ENCODE measurements around the gene BPHL. TPM values are rescaled to one million over a fixed set of nuclear protein-coding genes. Genes with fewer than 3 reads are reported as not detected.
"Not testable (repeated sequence)": the region's sequence is repeated elsewhere in the genome, so short reads cannot be mapped to it uniquely, and the experiment has no call there.

The BPHL gene
- total RNA-seq, 8 experiments from 2014 or later: 11.4 to 45.8 (median 19.6) TPM

- no peak overlapping the region for H3K27ac ChIP-seq
- H3K4me1 ChIP-seq (replicated peaks in 1 of 2): peaks cover 0 to 4% of the 10 kb centered on the region in 2 donors
- no peak overlapping the region for H3K4me3 ChIP-seq
- 80 to 100% (median 92%) methylated on average over 1 to 15 of the region's 15 CpGs for WGBS, 10 experiments
- no peak for ATAC-seq (replicated peaks in 6 of 8)
- in situ Hi-C loops (cut with MboI; ENCODE audit: low pct_unique_long_range_greater_than_20kb in 2 of 9, low sequenced_read_pairs in 9 of 9, unreplicated experiment in 9 of 9): loop anchor here in 2 of 9 experiments (25.0 kb wide), 3 partner anchors 109 to 609 kb away; partner anchors contain the start of genes PSMG4 (in 1 of the 2) and TUBB2B (in 1 of the 2)
Observed at GRCh38 chr6:3128356-3129108, 10.0 kb downstream of the BPHL start.

- Histone ChIP-seq H3K4me1 (replicated peaks in 1 of 2) (no peaks in the 10 kb centered on the region), H3K4me3 (no peak overlapping the region), H3K27ac (no peak overlapping the region)
- in situ Hi-C loops (cut with MboI; ENCODE audit: low pct_unique_long_range_greater_than_20kb in 2 of 9, low sequenced_read_pairs in 9 of 9, unreplicated experiment in 9 of 9): loop anchor here in 2 of 9 experiments (25.0 kb wide), 3 partner anchors 106 to 606 kb away; partner anchors contain the start of genes PSMG4 (in 1 of the 2) and TUBB2B (in 1 of the 2)
- 67 to 100% (median 98%) methylated on average over 2 to 15 of the region's 15 CpGs; no CpG with 5 or more reads in 6 of the 10 experiments for WGBS, 10 experiments
- no peak for ATAC-seq (replicated peaks in 6 of 8)
Observed at GRCh38 chr6:3131695-3132094, 13.2 kb downstream of the BPHL start.

- Histone ChIP-seq H3K4me3 (no peak overlapping the region), H3K27ac (no peak overlapping the region), H3K4me1 (replicated peaks in 1 of 2) (no peaks in the 10 kb centered on the region)
- in situ Hi-C loops (cut with MboI; ENCODE audit: low pct_unique_long_range_greater_than_20kb in 2 of 9, low sequenced_read_pairs in 9 of 9, unreplicated experiment in 9 of 9): loop anchor here in 2 of 9 experiments (25.0 kb wide), 3 partner anchors 104 to 604 kb away; partner anchors contain the start of genes PSMG4 (in 1 of the 2) and TUBB2B (in 1 of the 2)
- no peak for ATAC-seq (replicated peaks in 6 of 8)
- 90 to 100% (median 96%) methylated on average over 1 to 5 of the region's 9 CpGs; no CpG with 5 or more reads in 5 of the 10 experiments for WGBS, 10 experiments
Observed at GRCh38 chr6:3133515-3133914, 15.0 kb downstream of the BPHL start.

GRCh38 chr6:3135668-3136291 is 17.3 kb downstream of the BPHL start:
- in situ Hi-C loops (cut with MboI; ENCODE audit: low pct_unique_long_range_greater_than_20kb in 2 of 9, low sequenced_read_pairs in 9 of 9, unreplicated experiment in 9 of 9): loop anchor here in 2 of 9 experiments (25.0 kb wide), 3 partner anchors 102 to 602 kb away; partner anchors contain the start of genes PSMG4 (in 1 of the 2) and TUBB2B (in 1 of the 2)

GRCh38 chr6:3136292-3137011 is 17.9 kb downstream of the BPHL start:
- Histone ChIP-seq H3K4me3 (no peak overlapping the region), H3K4me1 (replicated peaks in 1 of 2) (no peaks in the 10 kb centered on the region), H3K27ac (no peak overlapping the region)
- ATAC-seq (replicated peaks in 6 of 8): peak in 5 of 8 experiments; percentile 17 to 85 (median 76)
- in situ Hi-C loops (cut with MboI; ENCODE audit: low pct_unique_long_range_greater_than_20kb in 2 of 9, low sequenced_read_pairs in 9 of 9, unreplicated experiment in 9 of 9): loop anchor here in 2 of 9 experiments (25.0 kb wide), 3 partner anchors 101 to 601 kb away; partner anchors contain the start of genes PSMG4 (in 1 of the 2) and TUBB2B (in 1 of the 2)
- WGBS, 10 experiments: 11 to 90% (median 75%) methylated on average over 2 to 7 of the region's 8 CpGs

More at GRCh38 chr6:3135668-3136291, 17.3 kb downstream of the BPHL start:
- no peak for ATAC-seq (replicated peaks in 6 of 8)
- Histone ChIP-seq H3K4me3 (no peak overlapping the region), H3K27ac (no peak overlapping the region), H3K4me1 (replicated peaks in 1 of 2) (no peaks in the 10 kb centered on the region)
- WGBS, 10 experiments: 79 to 100% (median 87%) methylated on average over 3 to 13 of the region's 13 CpGs

- Histone ChIP-seq H3K4me1 (replicated peaks in 1 of 2) (no peaks in the 10 kb centered on the region), H3K4me3 (no peak overlapping the region), H3K27ac (no peak overlapping the region)
- ATAC-seq (replicated peaks in 6 of 8): peak in 2 of 8 experiments; percentile 11 to 45
- in situ Hi-C loops (cut with MboI; ENCODE audit: low pct_unique_long_range_greater_than_20kb in 2 of 9, low sequenced_read_pairs in 9 of 9, unreplicated experiment in 9 of 9): loop anchor here in 2 of 9 experiments (25.0 kb wide), 3 partner anchors 100 to 600 kb away; partner anchors contain the start of genes PSMG4 (in 1 of the 2) and TUBB2B (in 1 of the 2)
- 49 to 100% (median 89%) methylated on average over 1 to 9 of the region's 12 CpGs; no CpG with 5 or more reads in 1 of the 10 experiments for WGBS, 10 experiments
Observed at GRCh38 chr6:3137057-3137777, 18.7 kb downstream of the BPHL start.

GRCh38 chr6:3137873-3138272 is 19.4 kb downstream of the BPHL start:
- not testable (repeated sequence) for H3K4me1 ChIP-seq (replicated peaks in 1 of 2); ATAC-seq (replicated peaks in 6 of 8); H3K4me3 ChIP-seq; H3K27ac ChIP-seq
- 50 to 100% (median 89%) methylated on average over 1 to 6 of the region's 6 CpGs for WGBS, 10 experiments
- in situ Hi-C loops (cut with MboI; ENCODE audit: low pct_unique_long_range_greater_than_20kb in 2 of 9, low sequenced_read_pairs in 9 of 9, unreplicated experiment in 9 of 9): loop anchor here in 2 of 9 experiments (25.0 kb wide), 3 partner anchors 99 to 599 kb away; partner anchors contain the start of genes PSMG4 (in 1 of the 2) and TUBB2B (in 1 of the 2)

GRCh38 chr6:3138341-3138740 is 19.8 kb downstream of the BPHL start:
- WGBS, 10 experiments: 0 to 92% (median 67%) methylated on average over 1 of the region's 1 CpG; no CpG with 5 or more reads in 3 of the 10 experiments
- Histone ChIP-seq H3K4me1 (replicated peaks in 1 of 2) (peaks cover 0 to 6% of the 10 kb centered on the region in 2 donors), H3K4me3 (no peak overlapping the region), H3K27ac (no peak overlapping the region)
- no peak for ATAC-seq (replicated peaks in 6 of 8)
- in situ Hi-C loops (cut with MboI; ENCODE audit: low pct_unique_long_range_greater_than_20kb in 2 of 9, low sequenced_read_pairs in 9 of 9, unreplicated experiment in 9 of 9): loop anchor here in 2 of 9 experiments (25.0 kb wide), 3 partner anchors 99 to 599 kb away; partner anchors contain the start of genes PSMG4 (in 1 of the 2) and TUBB2B (in 1 of the 2)

GRCh38 chr6:3139090-3139903 is 20.8 kb downstream of the BPHL start:
- Histone ChIP-seq H3K4me1 (replicated peaks in 1 of 2) (peaks cover 0 to 11% of the 10 kb centered on the region in 2 donors), H3K27ac (no peak overlapping the region), H3K4me3 (no peak overlapping the region)
- in situ Hi-C loops (cut with MboI; ENCODE audit: low pct_unique_long_range_greater_than_20kb in 2 of 9, low sequenced_read_pairs in 9 of 9, unreplicated experiment in 9 of 9): loop anchor here in 2 of 9 experiments (25.0 kb wide), 3 partner anchors 98 to 598 kb away; partner anchors contain the start of genes PSMG4 (in 1 of the 2) and TUBB2B (in 1 of the 2)
- 33 to 93% (median 70%) methylated on average over 1 to 13 of the region's 14 CpGs; no CpG with 5 or more reads in 2 of the 10 experiments for WGBS, 10 experiments
- peak; percentile 4 to 93 (median 55) for ATAC-seq (replicated peaks in 6 of 8)

GRCh38 chr6:3140201-3140600 is 21.7 kb downstream of the BPHL start:
- Histone ChIP-seq H3K4me1 (replicated peaks in 1 of 2) (peaks cover 0 to 11% of the 10 kb centered on the region in 2 donors), H3K4me3 (no peak overlapping the region), H3K27ac (no peak overlapping the region)
- in situ Hi-C loops (cut with MboI; ENCODE audit: low pct_unique_long_range_greater_than_20kb in 2 of 9, low sequenced_read_pairs in 9 of 9, unreplicated experiment in 9 of 9): loop anchor here in 2 of 9 experiments (25.0 kb wide), 3 partner anchors 97 to 597 kb away; partner anchors contain the start of genes PSMG4 (in 1 of the 2) and TUBB2B (in 1 of the 2)
- 67 to 100% (median 94%) methylated on average over 1 to 20 of the region's 20 CpGs for WGBS, 10 experiments
- ATAC-seq (replicated peaks in 6 of 8): no peak

GRCh38 chr6:3142536-3142935 is 24.0 kb downstream of the BPHL start:
- in situ Hi-C loops (cut with MboI; ENCODE audit: low pct_unique_long_range_greater_than_20kb in 2 of 9, low sequenced_read_pairs in 9 of 9, unreplicated experiment in 9 of 9): loop anchor here in 2 of 9 experiments (25.0 kb wide), 3 partner anchors 95 to 595 kb away; partner anchors contain the start of genes PSMG4 (in 1 of the 2) and TUBB2B (in 1 of the 2)
- no peak for ATAC-seq (replicated peaks in 6 of 8)
- H3K27ac ChIP-seq: peak overlapping the region in 1 of 2 donors; percentile 39
- no peak overlapping the region for H3K4me3 ChIP-seq
- H3K4me1 ChIP-seq (replicated peaks in 1 of 2): peaks cover 0 to 11% of the 10 kb centered on the region in 2 donors
